Transverse colon (tissue), 4 donors: Measurements from ENCODE around the gene BIVM.

ENCODE experiments used
- CTCF ChIP-seq, 5 experiments: fragments of 200-600 bp in 3 of 5; fragments of 450-650 bp in 2 of 5; sonication (generic) in 3 of 5; IDR thresholded peaks; 1 replicate in 2 of 5; 2 replicates in 3 of 5; pipeline ENCODE4 v1.5.1; 2016 to 2017; ENCODE audit warnings: antibody characterized with exemption in 5 of 5, inconsistent platforms in 3 of 5, mild to moderate bottlenecking in 2 of 5, moderate library complexity in 1 of 5
- POLR2A ChIP-seq: fragments of 450-650 bp; IDR thresholded peaks from one replicate; pipeline ENCODE4 v1.6.1; 2016; ENCODE audit warnings: antibody characterized with exemption, mild to moderate bottlenecking, moderate library complexity
- POLR2AphosphoS5 ChIP-seq, 3 donors: sonication (generic); formaldehyde crosslinking; IDR thresholded peaks; one replicate each; pipeline ENCODE4 v1.6.1; 2016; ENCODE audit warnings: antibody characterized with exemption in 3 of 3

DNA sequence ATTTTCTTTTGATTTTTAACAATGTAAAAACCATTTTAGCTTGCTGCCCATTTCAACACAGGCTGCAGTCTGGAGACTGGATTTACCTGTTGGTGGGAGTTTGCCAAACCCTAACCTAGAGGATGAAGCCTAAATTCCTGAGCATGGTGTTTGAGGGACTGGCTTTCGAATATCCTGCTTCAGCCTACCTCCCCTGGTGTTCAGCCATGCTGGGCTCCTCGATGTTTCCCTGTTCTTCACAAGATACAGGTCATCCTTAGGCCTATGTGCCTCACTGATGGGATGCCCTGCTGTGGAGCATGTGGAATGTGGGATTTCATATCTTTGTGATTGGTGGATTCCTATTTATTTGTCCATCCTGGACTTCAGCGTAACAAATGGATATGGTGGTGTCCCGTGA is 26.5 kb downstream of the BIVM start:
- TF ChIP-seq CTCF (IDR thresholded peaks at IDR 0.05), result no peak
- no peak for TF ChIP-seq POLR2A
- TF ChIP-seq POLR2AphosphoS5 (IDR thresholded peaks at IDR 0.05), result no peak
